GM21390 (cell line): ENCODE measurements around the gene COLGALT1.
"Not testable (repeated sequence)": the region's sequence is repeated elsewhere in the genome, so short reads cannot be mapped to it uniquely, and the experiment has no call there.

Source experiments
- ATAC-seq: cut with Tn5 transposase; IDR thresholded peaks from one replicate; pipeline ENCODE4 v1.9.1; 2021; ENCODE audit not compliant: unreplicated experiment

The COLGALT1 gene

GRCh38 chr19:17594296-17594695 lies 38.8 kb downstream of the COLGALT1 start:
- ATAC-seq: not testable (repeated sequence)

GRCh38 chr19:17598063-17598462 lies 42.6 kb downstream of the COLGALT1 start:
- not testable (repeated sequence) for ATAC-seq

- no peak for ATAC-seq
These were observed 43.5 kb downstream of the COLGALT1 start for GRCh38 chr19:17598953-17599352.

DNA sequence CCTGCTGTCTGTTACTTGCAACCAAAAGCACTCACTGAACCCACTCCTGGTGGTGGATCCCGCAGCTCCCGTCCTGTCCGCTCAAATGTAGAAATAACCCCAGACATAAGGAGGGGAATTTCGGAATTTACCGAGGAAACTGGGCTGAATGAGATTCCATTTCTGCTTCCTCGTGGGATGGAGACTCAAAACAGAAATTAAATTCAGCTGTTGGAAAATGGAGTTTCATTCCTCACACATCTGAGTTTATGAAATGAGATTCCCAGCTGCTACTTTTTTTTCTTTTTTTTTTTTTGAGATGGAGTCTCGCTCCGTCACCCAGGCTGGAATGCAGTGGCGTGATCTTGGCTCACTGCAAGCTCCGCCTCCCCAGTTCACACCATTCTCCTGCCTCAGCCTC lies 44.3 kb downstream of the COLGALT1 start:
- ATAC-seq: no peak

- ATAC-seq: no peak
These were observed 46.2 kb downstream of the COLGALT1 start for GRCh38 chr19:17601683-17602082.

DNA sequence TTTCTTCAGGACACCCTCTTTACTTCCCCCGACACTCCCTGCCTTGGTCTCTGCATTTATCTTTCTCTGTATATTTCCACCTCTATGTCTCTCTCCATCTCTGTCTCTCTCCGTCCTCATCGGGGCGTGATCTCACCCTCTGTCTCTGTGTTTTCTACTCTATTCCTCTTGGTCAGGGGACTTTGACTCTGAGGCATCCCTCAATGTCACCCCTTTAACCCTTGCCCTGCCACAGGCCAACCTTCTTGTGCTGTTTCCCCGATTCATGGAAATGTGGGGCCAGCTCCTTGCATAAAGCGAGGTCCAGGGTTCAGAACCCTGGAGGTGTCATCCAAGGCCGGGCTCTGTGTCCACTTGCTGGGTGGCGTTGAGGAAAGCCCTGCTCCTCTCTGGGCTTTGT lies 46.8 kb downstream of the COLGALT1 start:
- no peak for ATAC-seq

- no peak for ATAC-seq
These were observed 47.5 kb downstream of the COLGALT1 start for GRCh38 chr19:17602872-17603510.

GRCh38 chr19:17604372-17605025 lies 49.0 kb downstream of the COLGALT1 start:
- no peak for ATAC-seq

DNA sequence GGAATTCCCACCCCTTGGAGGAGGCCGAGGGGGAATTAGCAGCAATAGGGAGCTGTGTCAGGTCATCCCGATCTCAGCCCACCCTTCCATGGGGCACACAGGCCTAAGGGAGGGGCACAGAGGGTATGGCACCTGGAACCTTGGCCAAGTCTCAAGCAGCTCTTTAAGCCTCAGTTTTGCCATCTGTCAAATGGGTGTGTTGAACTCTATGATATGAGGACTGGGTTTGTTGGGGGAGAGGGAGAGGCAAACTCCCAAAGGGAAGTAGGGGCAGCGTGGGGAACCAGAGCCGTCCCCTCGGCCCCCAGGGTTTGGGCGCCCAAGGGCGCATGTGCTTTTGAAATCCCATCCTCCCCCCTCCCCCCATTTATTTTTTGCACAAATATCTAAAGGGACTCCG lies 49.7 kb downstream of the COLGALT1 start:
- no peak for ATAC-seq

- peak; percentile 52 for ATAC-seq
These were observed 50.5 kb downstream of the COLGALT1 start for GRCh38 chr19:17605761-17606589.

DNA sequence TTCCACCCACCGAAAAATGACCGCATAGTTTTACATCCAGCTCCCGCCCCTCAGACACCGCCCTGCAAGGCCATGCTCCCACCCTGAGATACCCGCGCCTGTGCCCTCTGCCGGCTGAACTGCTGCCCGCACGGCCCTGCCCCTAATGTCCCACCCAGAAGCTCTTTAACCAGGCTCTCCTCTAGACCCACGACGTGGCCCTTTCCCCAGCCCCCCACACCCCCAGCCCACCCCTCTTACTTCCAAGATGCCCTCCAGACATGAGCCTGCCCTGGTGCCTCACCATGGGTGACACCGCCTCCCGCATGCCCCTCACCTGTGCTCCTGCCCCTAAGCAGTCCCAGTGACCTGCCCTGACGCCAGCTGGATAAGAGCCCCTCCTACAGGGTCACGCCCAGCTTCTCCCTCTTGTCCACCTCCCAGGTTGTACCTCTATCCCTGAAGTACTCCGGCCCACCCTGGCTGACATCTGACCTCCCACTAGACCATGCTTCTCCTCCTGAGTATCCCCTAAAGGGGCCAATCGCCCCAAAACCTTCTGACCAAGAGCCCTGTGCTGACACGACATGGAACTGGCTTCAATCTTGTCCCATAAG lies 51.2 kb downstream of the COLGALT1 start:
- no peak for ATAC-seq

DNA sequence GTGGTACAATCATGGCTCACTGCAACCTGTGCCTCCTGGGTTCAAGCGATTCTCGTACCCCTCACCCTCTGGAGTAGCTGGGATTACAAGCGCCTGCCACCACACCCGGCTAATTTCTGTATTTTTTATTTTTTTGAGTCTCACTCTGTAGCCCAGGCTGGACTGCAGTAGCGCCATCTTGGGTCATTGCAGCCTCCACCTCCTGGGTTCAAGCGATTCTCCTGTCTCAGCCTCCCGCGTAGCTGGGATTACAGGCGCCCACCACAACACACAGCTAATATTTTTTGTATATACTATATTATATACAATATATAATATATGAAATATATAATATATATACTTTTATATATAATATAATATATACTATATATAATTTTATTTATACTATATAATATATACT lies 52.5 kb downstream of the COLGALT1 start:
- ATAC-seq: no peak

GRCh38 chr19:17610384-17610783 lies 54.9 kb downstream of the COLGALT1 start:
- ATAC-seq: no peak

DNA sequence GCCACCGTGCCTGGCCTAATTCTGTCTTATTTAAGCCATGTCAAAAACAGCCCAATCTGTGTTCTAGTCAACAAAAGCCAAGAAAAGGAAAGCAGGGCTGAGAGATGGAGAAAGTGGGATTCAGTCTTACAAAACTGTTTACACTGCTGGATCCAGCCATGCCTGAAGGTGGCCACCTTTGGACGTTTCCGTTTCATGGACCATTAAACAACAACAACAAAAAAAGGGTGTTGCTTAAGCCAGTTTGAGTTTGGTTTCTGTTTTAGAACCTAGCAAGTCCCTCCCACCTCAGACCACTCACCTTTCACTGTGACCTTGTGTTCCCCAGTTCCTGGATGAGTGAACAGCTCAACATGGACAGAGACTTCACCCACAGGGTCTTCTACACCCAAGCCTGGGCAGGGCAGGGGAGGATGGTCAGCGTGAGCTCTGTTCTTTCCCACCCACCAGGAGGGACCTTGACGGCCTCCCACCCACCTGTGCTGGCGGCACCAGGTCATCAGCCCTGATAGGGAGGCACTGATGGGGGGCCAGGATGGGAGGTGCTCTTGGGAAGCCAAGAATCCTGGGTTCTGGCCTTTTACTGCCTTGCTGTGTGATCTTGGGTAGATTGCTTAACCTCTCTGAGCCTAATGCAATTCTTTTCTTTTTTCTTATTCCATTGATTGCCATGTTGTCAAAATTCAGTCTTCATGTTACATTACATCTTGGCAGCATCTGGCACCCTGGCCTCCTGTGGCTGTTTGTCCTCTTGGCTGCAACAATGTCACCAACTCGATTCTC lies 56.2 kb downstream of the COLGALT1 start:
- no peak for ATAC-seq

- ATAC-seq: no peak
These were observed 59.0 kb downstream of the COLGALT1 start for GRCh38 chr19:17614476-17614875.

DNA sequence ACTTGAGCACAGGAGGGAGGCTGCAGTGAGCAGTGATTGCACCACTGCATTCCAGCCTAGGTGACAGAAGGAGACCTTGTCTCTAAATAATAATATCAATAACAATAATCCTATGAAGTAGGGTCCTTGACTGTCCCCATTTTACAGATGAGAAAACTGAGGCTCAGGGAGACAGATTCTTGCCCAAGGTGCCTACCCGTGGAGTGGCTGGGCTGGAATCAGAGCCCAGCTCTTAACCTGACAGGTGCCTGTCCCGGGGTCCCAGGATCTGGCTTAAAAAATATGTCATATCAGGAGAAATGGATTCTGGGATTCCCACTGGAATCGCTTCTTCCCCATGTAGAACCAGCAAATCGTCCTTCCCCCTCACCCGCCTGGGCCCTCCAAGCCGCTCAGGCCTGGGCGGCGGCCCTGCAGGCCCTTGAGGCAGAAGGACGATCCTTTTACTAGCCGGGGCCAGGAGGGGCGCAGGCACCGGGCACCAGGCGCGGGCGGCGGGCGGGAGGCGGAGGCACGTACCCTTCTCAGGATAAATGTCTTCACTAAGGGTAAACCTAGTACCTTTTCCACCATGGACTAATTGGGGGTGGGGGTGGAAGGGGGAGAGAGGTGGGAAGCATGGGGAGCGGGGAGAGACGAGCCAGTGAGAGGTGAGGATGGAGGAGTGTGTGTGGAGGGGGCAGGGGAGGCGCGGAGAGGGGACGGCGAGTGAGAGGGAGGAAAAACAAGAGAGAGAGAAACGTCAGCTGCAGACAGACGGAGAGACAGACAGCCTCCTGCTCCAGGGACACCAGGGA lies 60.6 kb downstream of the COLGALT1 start:
- no peak for ATAC-seq

DNA sequence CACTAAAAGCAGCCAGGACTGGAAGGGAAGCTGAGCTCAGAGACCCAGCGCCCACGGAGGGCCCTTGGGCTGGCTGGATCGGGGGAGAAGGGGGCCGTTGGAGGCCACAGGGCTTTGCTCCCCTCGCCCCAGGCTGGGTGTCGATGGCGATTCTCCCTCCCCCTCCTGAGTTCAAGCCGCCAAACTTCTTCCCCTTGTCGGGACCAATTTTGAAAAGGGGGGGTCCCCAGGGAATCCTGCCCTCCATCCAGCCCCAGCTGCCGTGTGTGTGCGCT lies 61.2 kb downstream of the COLGALT1 start:
- no peak for ATAC-seq

GRCh38 chr19:17616961-17617806 lies 61.7 kb downstream of the COLGALT1 start:
- no peak for ATAC-seq

DNA sequence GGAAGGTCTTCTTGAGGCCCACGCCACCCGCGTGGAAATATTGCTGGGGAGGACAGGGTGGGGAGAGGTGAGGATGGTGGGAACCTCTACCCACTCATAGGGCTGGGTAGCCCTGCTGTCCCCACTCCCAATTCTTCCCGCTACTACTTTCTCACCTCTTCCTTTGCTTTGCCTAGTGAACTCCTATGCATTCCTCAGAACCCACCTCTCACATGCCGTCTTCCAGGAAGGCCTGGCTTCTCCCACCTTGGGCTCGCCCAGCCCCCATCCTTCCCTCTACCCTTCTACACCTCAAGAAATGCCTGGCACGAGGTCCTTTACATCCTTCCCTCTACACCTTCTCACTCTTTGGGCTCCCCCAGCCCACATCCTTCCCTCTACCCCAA lies 62.4 kb downstream of the COLGALT1 start:
- no peak for ATAC-seq
